ENCODE measurements around the gene PLA2G4E. TPM values are rescaled to one million over a fixed set of nuclear protein-coding genes. Genes with fewer than 3 reads are reported as not detected.

Gene PLA2G4E
- polyA plus RNA-seq, 4 donors, result 0.13 to 0.80 TPM; not detected in 2

GRCh38 chr15:42065033-42065432, 44.2 kb upstream of the PLA2G4E start:
- H3K27ac ChIP-seq (ENCODE audit: low read depth in 1 of 3, low read length in 2 of 3), result no peak overlapping the region
- H3K4me1 ChIP-seq (ENCODE audit: control insufficient read depth in 3 of 3, insufficient read depth in 2 of 3, low read depth in 1 of 3, low read length in 2 of 3), result no peaks in the 10 kb centered on the region
- FAIRE-seq (no peak), DNase-seq (no peak)
- WGBS, 3 donors, result 22 to 26% (median 25%) methylated on average over 6 to 7 of the region's 7 CpGs
- no peak overlapping the region for H3K4me3 ChIP-seq (ENCODE audit: low read depth in 1 of 3, low read length in 3 of 3)
- H3K36me3 ChIP-seq (ENCODE audit: control insufficient read depth in 3 of 3, insufficient read depth in 2 of 3, low read depth in 1 of 3, low read length in 3 of 3), result no peaks in the 10 kb centered on the region
- H3K9me3 ChIP-seq (ENCODE audit: control insufficient read depth in 2 of 2, insufficient read depth in 1 of 2, low read depth in 1 of 2, low read length in 1 of 2), result peaks cover 0 to 2% of the 10 kb centered on the region in 2 donors
- no peaks in the 10 kb centered on the region for H3K27me3 ChIP-seq (ENCODE audit: control insufficient read depth in 3 of 3, insufficient read depth in 3 of 3, low read length in 3 of 3)

- Histone ChIP-seq H3K27me3 (ENCODE audit: control insufficient read depth in 3 of 3, insufficient read depth in 3 of 3, low read length in 3 of 3) (no peaks in the 10 kb centered on the region), H3K36me3 (ENCODE audit: control insufficient read depth in 3 of 3, insufficient read depth in 2 of 3, low read depth in 1 of 3, low read length in 3 of 3) (no peaks in the 10 kb centered on the region), H3K4me3 (ENCODE audit: low read depth in 1 of 3, low read length in 3 of 3) (no peak overlapping the region), H3K27ac (ENCODE audit: low read depth in 1 of 3, low read length in 2 of 3) (no peak overlapping the region), H3K4me1 (ENCODE audit: control insufficient read depth in 3 of 3, insufficient read depth in 2 of 3, low read depth in 1 of 3, low read length in 2 of 3) (no peaks in the 10 kb centered on the region), H3K9me3 (ENCODE audit: control insufficient read depth in 2 of 2, insufficient read depth in 1 of 2, low read depth in 1 of 2, low read length in 1 of 2) (peaks cover 0 to 2% of the 10 kb centered on the region in 2 donors)
- 61 to 85% (median 64%) methylated on average over 4 of the region's 4 CpGs for WGBS, 3 donors
- DNase-seq, result no peak
- FAIRE-seq, result no peak
These were observed 43.4 kb upstream of the PLA2G4E start for GRCh38 chr15:42064271-42064670.

GRCh38 chr15:42063122-42063848, 42.4 kb upstream of the PLA2G4E start:
- 82 to 90% (median 86%) methylated on average over 12 of the region's 12 CpGs for WGBS, 3 donors
- Histone ChIP-seq H3K27me3 (ENCODE audit: control insufficient read depth in 3 of 3, insufficient read depth in 3 of 3, low read length in 3 of 3) (no peaks in the 10 kb centered on the region), H3K27ac (ENCODE audit: low read depth in 1 of 3, low read length in 2 of 3) (no peak overlapping the region), H3K36me3 (ENCODE audit: control insufficient read depth in 3 of 3, insufficient read depth in 2 of 3, low read depth in 1 of 3, low read length in 3 of 3) (no peaks in the 10 kb centered on the region), H3K9me3 (ENCODE audit: control insufficient read depth in 2 of 2, insufficient read depth in 1 of 2, low read depth in 1 of 2, low read length in 1 of 2) (peaks cover 0 to 2% of the 10 kb centered on the region in 2 donors), H3K4me1 (ENCODE audit: control insufficient read depth in 3 of 3, insufficient read depth in 2 of 3, low read depth in 1 of 3, low read length in 2 of 3) (no peaks in the 10 kb centered on the region), H3K4me3 (ENCODE audit: low read depth in 1 of 3, low read length in 3 of 3) (no peak overlapping the region)
- FAIRE-seq (no peak), DNase-seq (no peak)

- Histone ChIP-seq H3K9me3 (ENCODE audit: control insufficient read depth in 2 of 2, insufficient read depth in 1 of 2, low read depth in 1 of 2, low read length in 1 of 2) (peaks cover 0 to 2% of the 10 kb centered on the region in 2 donors), H3K4me3 (ENCODE audit: low read depth in 1 of 3, low read length in 3 of 3) (no peak overlapping the region), H3K27me3 (ENCODE audit: control insufficient read depth in 3 of 3, insufficient read depth in 3 of 3, low read length in 3 of 3) (no peaks in the 10 kb centered on the region), H3K27ac (ENCODE audit: low read depth in 1 of 3, low read length in 2 of 3) (no peak overlapping the region), H3K4me1 (ENCODE audit: control insufficient read depth in 3 of 3, insufficient read depth in 2 of 3, low read depth in 1 of 3, low read length in 2 of 3) (peaks cover 0 to 9% (median 0%) of the 10 kb centered on the region in 3 donors), H3K36me3 (ENCODE audit: control insufficient read depth in 3 of 3, insufficient read depth in 2 of 3, low read depth in 1 of 3, low read length in 3 of 3) (no peaks in the 10 kb centered on the region)
- DNase-seq, result no peak
- 92 to 94% (median 92%) methylated on average over 9 of the region's 9 CpGs for WGBS, 3 donors
- no peak for FAIRE-seq
These were observed 41.5 kb upstream of the PLA2G4E start for GRCh38 chr15:42062284-42062806.

GRCh38 chr15:42060797-42061196, 40.0 kb upstream of the PLA2G4E start:
- Histone ChIP-seq H3K36me3 (ENCODE audit: control insufficient read depth in 3 of 3, insufficient read depth in 2 of 3, low read depth in 1 of 3, low read length in 3 of 3) (no peaks in the 10 kb centered on the region), H3K9me3 (ENCODE audit: control insufficient read depth in 2 of 2, insufficient read depth in 1 of 2, low read depth in 1 of 2, low read length in 1 of 2) (no peaks in the 10 kb centered on the region), H3K4me1 (ENCODE audit: control insufficient read depth in 3 of 3, insufficient read depth in 2 of 3, low read depth in 1 of 3, low read length in 2 of 3) (peaks cover 0 to 15% (median 0%) of the 10 kb centered on the region in 3 donors), H3K27me3 (ENCODE audit: control insufficient read depth in 3 of 3, insufficient read depth in 3 of 3, low read length in 3 of 3) (no peaks in the 10 kb centered on the region), H3K27ac (ENCODE audit: low read depth in 1 of 3, low read length in 2 of 3) (no peak overlapping the region), H3K4me3 (ENCODE audit: low read depth in 1 of 3, low read length in 3 of 3) (no peak overlapping the region)
- 45 to 74% (median 49%) methylated on average over 5 of the region's 5 CpGs for WGBS, 3 donors
- FAIRE-seq, result no peak
- DNase-seq, result no peak

GRCh38 chr15:42060477-42060763, 39.6 kb upstream of the PLA2G4E start:
- H3K27me3 ChIP-seq (ENCODE audit: control insufficient read depth in 3 of 3, insufficient read depth in 3 of 3, low read length in 3 of 3), result no peaks in the 10 kb centered on the region
- H3K4me3 ChIP-seq (ENCODE audit: low read depth in 1 of 3, low read length in 3 of 3), result no peak overlapping the region
- no peaks in the 10 kb centered on the region for H3K36me3 ChIP-seq (ENCODE audit: control insufficient read depth in 3 of 3, insufficient read depth in 2 of 3, low read depth in 1 of 3, low read length in 3 of 3)
- peaks cover 0 to 15% (median 0%) of the 10 kb centered on the region in 3 donors for H3K4me1 ChIP-seq (ENCODE audit: control insufficient read depth in 3 of 3, insufficient read depth in 2 of 3, low read depth in 1 of 3, low read length in 2 of 3)
- no peak for DNase-seq
- FAIRE-seq, result no peak
- H3K27ac ChIP-seq (ENCODE audit: low read depth in 1 of 3, low read length in 2 of 3), result no peak overlapping the region
- H3K9me3 ChIP-seq (ENCODE audit: control insufficient read depth in 2 of 2, insufficient read depth in 1 of 2, low read depth in 1 of 2, low read length in 1 of 2), result no peaks in the 10 kb centered on the region
- WGBS, 3 donors, result 83 to 93% (median 86%) methylated on average over 4 of the region's 4 CpGs

GRCh38 chr15:42059661-42060476, 39.0 kb upstream of the PLA2G4E start:
- H3K4me1 ChIP-seq (ENCODE audit: control insufficient read depth in 3 of 3, insufficient read depth in 2 of 3, low read depth in 1 of 3, low read length in 2 of 3), result peaks cover 0 to 15% (median 0%) of the 10 kb centered on the region in 3 donors
- peak; percentile 38 to 72 for DNase-seq
- no peaks in the 10 kb centered on the region for H3K9me3 ChIP-seq (ENCODE audit: control insufficient read depth in 2 of 2, insufficient read depth in 1 of 2, low read depth in 1 of 2, low read length in 1 of 2)
- WGBS, 3 donors, result 46 to 49% (median 48%) methylated on average over 14 of the region's 14 CpGs
- no peak overlapping the region for H3K4me3 ChIP-seq (ENCODE audit: low read depth in 1 of 3, low read length in 3 of 3)
- no peak overlapping the region for H3K27ac ChIP-seq (ENCODE audit: low read depth in 1 of 3, low read length in 2 of 3)
- H3K36me3 ChIP-seq (ENCODE audit: control insufficient read depth in 3 of 3, insufficient read depth in 2 of 3, low read depth in 1 of 3, low read length in 3 of 3), result no peaks in the 10 kb centered on the region
- H3K27me3 ChIP-seq (ENCODE audit: control insufficient read depth in 3 of 3, insufficient read depth in 3 of 3, low read length in 3 of 3), result no peaks in the 10 kb centered on the region
- FAIRE-seq, result no peak

DNA sequence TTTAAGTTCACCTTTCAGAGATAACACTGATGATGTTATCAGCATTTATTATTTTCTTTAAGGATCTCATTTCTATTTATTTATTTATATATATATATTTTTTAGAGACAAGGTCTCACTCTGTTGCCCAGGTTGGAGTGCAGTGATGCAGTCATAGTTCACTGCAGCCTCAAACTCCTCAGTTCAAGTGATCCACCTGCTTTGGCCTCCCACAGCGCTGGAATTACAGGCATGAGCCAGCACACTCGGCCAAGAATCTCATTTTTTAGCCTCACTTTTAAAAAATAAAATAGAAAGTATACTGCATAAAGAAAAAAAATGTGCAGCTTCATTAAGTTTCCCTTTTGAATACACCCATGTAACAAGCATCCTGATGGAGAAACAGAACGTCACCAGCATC, 37.9 kb upstream of the PLA2G4E start:
- Histone ChIP-seq H3K27me3 (ENCODE audit: control insufficient read depth in 3 of 3, insufficient read depth in 3 of 3, low read length in 3 of 3) (no peaks in the 10 kb centered on the region), H3K9me3 (ENCODE audit: control insufficient read depth in 2 of 2, insufficient read depth in 1 of 2, low read depth in 1 of 2, low read length in 1 of 2) (no peaks in the 10 kb centered on the region), H3K27ac (ENCODE audit: low read depth in 1 of 3, low read length in 2 of 3) (no peak overlapping the region), H3K36me3 (ENCODE audit: control insufficient read depth in 3 of 3, insufficient read depth in 2 of 3, low read depth in 1 of 3, low read length in 3 of 3) (no peaks in the 10 kb centered on the region), H3K4me1 (ENCODE audit: control insufficient read depth in 3 of 3, insufficient read depth in 2 of 3, low read depth in 1 of 3, low read length in 2 of 3) (peaks cover 0 to 15% (median 0%) of the 10 kb centered on the region in 3 donors), H3K4me3 (ENCODE audit: low read depth in 1 of 3, low read length in 3 of 3) (no peak overlapping the region)
- no peak for DNase-seq
- WGBS, 3 donors, result 46 to 59% (median 49%) methylated on average over 3 of the region's 3 CpGs
- FAIRE-seq, result no peak
